ENCODE data around the gene ABLIM2.

The ABLIM2 gene

GRCh38 chr4:8136529-8136928 is 22.1 kb downstream of the ABLIM2 start:
- DNase-seq: no peak

GRCh38 chr4:8135666-8136065 is 22.9 kb downstream of the ABLIM2 start:
- DNase-seq: no peak

- DNase-seq: no peak
Measured at GRCh38 chr4:8133897-8134563, 24.6 kb downstream of the ABLIM2 start.

GRCh38 chr4:8132947-8133705 is 25.5 kb downstream of the ABLIM2 start:
- DNase-seq: no peak

- no peak for DNase-seq
Measured at GRCh38 chr4:8132400-8132799, 26.2 kb downstream of the ABLIM2 start.

- no peak for DNase-seq
Measured at GRCh38 chr4:8131826-8132225, 26.8 kb downstream of the ABLIM2 start.

GRCh38 chr4:8131210-8131609 is 27.4 kb downstream of the ABLIM2 start:
- DNase-seq: no peak

GRCh38 chr4:8130346-8131066 is 28.1 kb downstream of the ABLIM2 start:
- no peak for DNase-seq

GRCh38 chr4:8129785-8130184 is 28.8 kb downstream of the ABLIM2 start:
- DNase-seq: no peak

GRCh38 chr4:8129136-8129535 is 29.5 kb downstream of the ABLIM2 start:
- no peak for DNase-seq

GRCh38 chr4:8128100-8128856 is 30.3 kb downstream of the ABLIM2 start:
- DNase-seq: no peak

- DNase-seq: no peak
Measured at GRCh38 chr4:8127051-8127826, 31.4 kb downstream of the ABLIM2 start.

GRCh38 chr4:8126523-8126922 is 32.1 kb downstream of the ABLIM2 start:
- DNase-seq: no peak

- DNase-seq: no peak
Measured at GRCh38 chr4:8125526-8126056, 33.0 kb downstream of the ABLIM2 start.

GRCh38 chr4:8123870-8124269 is 34.7 kb downstream of the ABLIM2 start:
- DNase-seq: no peak

- no peak for DNase-seq
Measured at GRCh38 chr4:8123389-8123788, 35.2 kb downstream of the ABLIM2 start.

GRCh38 chr4:8122746-8123145 is 35.9 kb downstream of the ABLIM2 start:
- DNase-seq: no peak

GRCh38 chr4:8121292-8122015 is 37.2 kb downstream of the ABLIM2 start:
- DNase-seq: no peak

GRCh38 chr4:8120501-8120900 is 38.1 kb downstream of the ABLIM2 start:
- DNase-seq: no peak

GRCh38 chr4:8119877-8120276 is 38.7 kb downstream of the ABLIM2 start:
- DNase-seq: no peak

GRCh38 chr4:8118531-8118930 is 40.1 kb downstream of the ABLIM2 start:
- no peak for DNase-seq
